Measurements from ENCODE around the gene NEFH. TPM values are rescaled to one million over a fixed set of nuclear protein-coding genes. Genes with fewer than 3 reads are reported as not detected.

The NEFH gene
- total RNA-seq, 6 experiments from 2014 or later: 0.06 to 0.40 (median 0.09) TPM; not detected in 1

DNA sequence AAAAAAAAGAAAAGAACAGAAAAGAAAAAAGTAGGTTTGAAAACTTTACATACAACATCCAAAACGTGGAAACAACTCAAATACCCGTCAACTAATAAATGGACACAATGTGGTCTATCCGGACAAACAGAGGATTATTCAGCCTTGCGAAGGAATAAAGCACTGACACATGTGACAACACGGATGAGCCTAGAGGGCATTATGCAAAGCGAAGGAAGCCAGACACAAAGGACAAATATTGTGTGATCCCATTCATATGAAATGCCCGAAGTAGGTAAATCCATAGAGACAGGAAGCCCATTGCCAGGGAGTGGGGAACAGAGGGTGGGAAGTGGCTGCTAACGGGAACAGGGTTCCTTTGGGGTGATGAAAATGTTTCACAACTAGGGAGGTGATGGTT lies 29.8 kb upstream of the NEFH start:
- H3K36me3 ChIP-seq: no peaks in the 10 kb centered on the region
- no peaks in the 10 kb centered on the region for H3K9me3 ChIP-seq
- no peaks in the 10 kb centered on the region for H3K4me1 ChIP-seq
- H3K4me3 ChIP-seq: no peak overlapping the region
- H3K27ac ChIP-seq: no peak overlapping the region
- no peak for ATAC-seq
- TF ChIP-seq POLR2A (IDR thresholded peaks at IDR 0.05) (no peak), CTCF (IDR thresholded peaks at IDR 0.05) (no peak)
- H3K27me3 ChIP-seq: no peaks in the 10 kb centered on the region
- WGBS (ENCODE audit: insufficient coverage, low coverage, low lambda C conversion rate, missing lambda C conversion rate): 78% methylated on average over 8 of the region's 8 CpGs
- intact Hi-C loops (cut with DNase I): no loop called here
- no peak for DNase-seq

GRCh38 chr22:29451863-29452262 lies 28.2 kb upstream of the NEFH start:
- intact Hi-C loops (cut with DNase I): no loop called here
- H3K27me3 ChIP-seq: no peaks in the 10 kb centered on the region
- DNase-seq: no peak
- 85% methylated on average over 4 of the region's 4 CpGs for WGBS (ENCODE audit: insufficient coverage, low coverage, low lambda C conversion rate, missing lambda C conversion rate)
- H3K9me3 ChIP-seq: no peaks in the 10 kb centered on the region
- ATAC-seq: no peak
- no peaks in the 10 kb centered on the region for H3K36me3 ChIP-seq
- TF ChIP-seq POLR2A (IDR thresholded peaks at IDR 0.05) (no peak), CTCF (IDR thresholded peaks at IDR 0.05) (no peak)
- no peaks in the 10 kb centered on the region for H3K4me1 ChIP-seq
- H3K4me3 ChIP-seq: no peak overlapping the region
- no peak overlapping the region for H3K27ac ChIP-seq

DNA sequence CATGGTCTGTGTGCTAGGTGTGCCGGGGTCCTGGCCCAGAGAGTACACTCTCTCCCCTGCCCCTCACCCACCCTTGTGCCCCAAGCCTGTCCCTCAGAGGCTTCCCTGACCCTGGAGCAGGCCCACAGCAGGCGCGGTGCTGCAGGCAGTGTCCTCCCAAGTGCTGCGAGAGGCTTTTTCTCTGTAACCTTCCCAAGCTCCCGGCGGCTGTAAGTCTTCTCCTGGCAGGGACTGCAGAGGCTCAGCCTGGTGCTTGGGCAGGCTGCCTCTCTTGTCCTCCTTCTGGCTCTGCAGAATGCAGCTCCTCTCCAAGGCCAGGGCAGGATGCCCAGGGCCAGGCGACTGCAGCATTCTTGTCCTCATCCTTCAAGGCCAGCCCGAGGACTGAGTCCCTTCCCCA lies 25.7 kb upstream of the NEFH start:
- 100% methylated on average over 1 of the region's 8 CpGs for WGBS (ENCODE audit: insufficient coverage, low coverage, low lambda C conversion rate, missing lambda C conversion rate)
- Histone ChIP-seq H3K9me3 (no peaks in the 10 kb centered on the region), H3K27me3 (no peaks in the 10 kb centered on the region), H3K4me1 (no peaks in the 10 kb centered on the region), H3K4me3 (no peak overlapping the region), H3K36me3 (no peaks in the 10 kb centered on the region), H3K27ac (no peak overlapping the region)
- TF ChIP-seq POLR2A (IDR thresholded peaks at IDR 0.05): no peak
- no peak for TF ChIP-seq CTCF (IDR thresholded peaks at IDR 0.05)
- peak in 1 of 4 donors; percentile 16 for ATAC-seq
- no peak for DNase-seq
- intact Hi-C loops (cut with DNase I): no loop called here

- intact Hi-C loops (cut with DNase I): no loop called here
- TF ChIP-seq POLR2A (IDR thresholded peaks at IDR 0.05): no peak
- TF ChIP-seq CTCF (IDR thresholded peaks at IDR 0.05): no peak
Observed at GRCh38 chr22:29456211-29456671, 23.8 kb upstream of the NEFH start.

GRCh38 chr22:29457730-29458129 lies 22.3 kb upstream of the NEFH start:
- Histone ChIP-seq H3K4me1 (no peaks in the 10 kb centered on the region), H3K36me3 (no peaks in the 10 kb centered on the region), H3K4me3 (no peak overlapping the region), H3K27me3 (no peaks in the 10 kb centered on the region), H3K27ac (no peak overlapping the region), H3K9me3 (no peaks in the 10 kb centered on the region)
- no peak for DNase-seq
- TF ChIP-seq CTCF (IDR thresholded peaks at IDR 0.05) (no peak), POLR2A (IDR thresholded peaks at IDR 0.05) (no peak)
- peak; percentile 43 to 67 (median 62) for ATAC-seq
- 21% methylated on average over 2 of the region's 4 CpGs for WGBS (ENCODE audit: insufficient coverage, low coverage, low lambda C conversion rate, missing lambda C conversion rate)
- intact Hi-C loops (cut with DNase I): no loop called here

More at GRCh38 chr22:29456211-29456671, 23.8 kb upstream of the NEFH start:
- H3K27me3 ChIP-seq: no peaks in the 10 kb centered on the region
- H3K36me3 ChIP-seq: no peaks in the 10 kb centered on the region
- ATAC-seq (peak in 1 of 4 donors; percentile 7), DNase-seq (no peak)
- no peaks in the 10 kb centered on the region for H3K9me3 ChIP-seq
- H3K4me1 ChIP-seq: no peaks in the 10 kb centered on the region
- H3K4me3 ChIP-seq: no peak overlapping the region
- 50% methylated on average over 1 of the region's 9 CpGs for WGBS (ENCODE audit: insufficient coverage, low coverage, low lambda C conversion rate, missing lambda C conversion rate)
- H3K27ac ChIP-seq: no peak overlapping the region

All from right lobe of liver (tissue), 6 donors.